CD4-positive, alpha-beta T cell treated with Interleukin-17A for 1 hour (primary cell): ENCODE results near the gene MYO7B.
A peak's percentile ranks its signal among the peaks of the same experiment; 100 is the strongest.
"Not testable (repeated sequence)": the region's sequence is repeated elsewhere in the genome, so short reads cannot be mapped to it uniquely, and the experiment has no call there.

Experiments
- DNase-seq: peaks from one replicate; pipeline ENCODE4 v3.0.0-alpha.2; 2020

The MYO7B gene

GRCh38 chr2:127552846-127553245 is 17.4 kb downstream of the MYO7B start:
- DNase-seq = no peak

- DNase-seq = no peak
Observed at GRCh38 chr2:127558911-127559310, 23.4 kb downstream of the MYO7B start.

- no peak for DNase-seq
Observed at GRCh38 chr2:127559454-127559853, 24.0 kb downstream of the MYO7B start.

GRCh38 chr2:127560201-127560930 is 24.9 kb downstream of the MYO7B start:
- DNase-seq = no peak

GRCh38 chr2:127560931-127561280 is 25.4 kb downstream of the MYO7B start:
- no peak for DNase-seq

- DNase-seq = no peak
Observed at GRCh38 chr2:127561371-127561770, 25.9 kb downstream of the MYO7B start.

- DNase-seq = no peak
Observed at GRCh38 chr2:127562936-127563335, 27.5 kb downstream of the MYO7B start.

- peak; percentile 16 for DNase-seq
Observed at GRCh38 chr2:127563458-127564428, 28.3 kb downstream of the MYO7B start.

GRCh38 chr2:127564429-127565260 is 29.2 kb downstream of the MYO7B start:
- no peak for DNase-seq

- DNase-seq = no peak
Observed at GRCh38 chr2:127565261-127566138, 30.0 kb downstream of the MYO7B start.

GRCh38 chr2:127566139-127566417 is 30.6 kb downstream of the MYO7B start:
- no peak for DNase-seq

GRCh38 chr2:127566576-127566975 is 31.1 kb downstream of the MYO7B start:
- DNase-seq = no peak

- DNase-seq = no peak
Observed at GRCh38 chr2:127567351-127567854, 31.9 kb downstream of the MYO7B start.

- DNase-seq = no peak
Observed at GRCh38 chr2:127568128-127568527, 32.6 kb downstream of the MYO7B start.

- DNase-seq = no peak
Observed at GRCh38 chr2:127569666-127570065, 34.2 kb downstream of the MYO7B start.

GRCh38 chr2:127570282-127571250 is 35.1 kb downstream of the MYO7B start:
- no peak for DNase-seq

- DNase-seq = not testable (repeated sequence)
Observed at GRCh38 chr2:127572352-127572751, 36.9 kb downstream of the MYO7B start.

- DNase-seq = no peak
Observed at GRCh38 chr2:127572841-127573240, 37.4 kb downstream of the MYO7B start.

GRCh38 chr2:127573298-127573697 is 37.8 kb downstream of the MYO7B start:
- DNase-seq = no peak

- no peak for DNase-seq
Observed at GRCh38 chr2:127573771-127574170, 38.3 kb downstream of the MYO7B start.

GRCh38 chr2:127574656-127575055 is 39.2 kb downstream of the MYO7B start:
- no peak for DNase-seq
